ENCODE measurements around the gene PLPP7. TPM values are rescaled to one million over a fixed set of nuclear protein-coding genes. Genes with fewer than 3 reads are reported as not detected.

Gene PLPP7
- total RNA-seq, 1 donor from 2014 or later: 0.20 TPM

DNA sequence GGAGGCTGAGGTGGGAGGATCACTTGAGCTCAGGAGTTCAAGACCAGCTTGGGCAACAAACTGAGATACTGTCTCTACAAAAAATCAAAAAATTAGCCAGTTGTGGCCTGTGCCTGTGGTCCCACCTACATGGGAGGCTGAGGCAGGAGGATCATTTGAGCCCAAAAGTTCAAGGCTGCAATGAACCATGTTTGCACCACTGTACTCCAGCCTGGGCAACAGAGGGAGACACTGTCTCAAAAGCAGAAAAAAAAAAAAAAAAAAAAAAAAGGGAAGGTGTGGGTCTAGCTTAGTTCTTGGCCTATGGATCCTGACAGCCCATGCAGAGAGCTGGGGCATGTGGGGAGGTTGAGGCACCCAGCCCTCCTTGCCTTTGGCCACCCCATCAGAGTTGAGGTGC is 10.9 kb downstream of the PLPP7 start:
- Histone ChIP-seq H3K9me3 (ENCODE audit: insufficient read depth, low read depth, low read length) (no peaks in the 10 kb centered on the region), H3K27me3 (ENCODE audit: insufficient read depth, low read length) (no peaks in the 10 kb centered on the region), H3K36me3 (ENCODE audit: insufficient read depth, low read length) (no peaks in the 10 kb centered on the region), H3K4me2 (ENCODE audit: low read length) (no peak overlapping the region), H4K20me1 (ENCODE audit: insufficient read depth, low read length) (no peaks in the 10 kb centered on the region), H2AFZ (ENCODE audit: low read depth, low read length) (no peak overlapping the region), H3K79me2 (ENCODE audit: insufficient read depth, low read length) (no peaks in the 10 kb centered on the region), H3K9ac (ENCODE audit: low read length) (no peak overlapping the region), H3K4me3 (ENCODE audit: insufficient read depth, low read depth, low read length) (no peak overlapping the region), H3K4me1 (ENCODE audit: insufficient read depth, low read length) (peaks cover 4% of the 10 kb centered on the region), H3K27ac (ENCODE audit: low read depth, low read length) (no peak overlapping the region)
- H3K36me3 Mint-ChIP-seq (ENCODE audit: low read depth, unreplicated experiment): no peaks in the 10 kb centered on the region
- no peak overlapping the region for H3K4me3 Mint-ChIP-seq (ENCODE audit: unreplicated experiment)
- H3K9me3 Mint-ChIP-seq (ENCODE audit: unreplicated experiment): no peaks in the 10 kb centered on the region
- H3K4me1 Mint-ChIP-seq (ENCODE audit: low read depth, unreplicated experiment): peaks cover 8% of the 10 kb centered on the region
- DNase-seq (ENCODE audit: low read depth) (no peak), FAIRE-seq (no peak)
- H3K27ac Mint-ChIP-seq (ENCODE audit: unreplicated experiment): peak overlapping the region; percentile 26
- H3K27me3 Mint-ChIP-seq (ENCODE audit: low read depth, unreplicated experiment): peaks cover 14% of the 10 kb centered on the region
- no peak for TF ChIP-seq EZH2 (IDR thresholded peaks at IDR 0.05; ENCODE audit: insufficient read depth, low read length)
- TF ChIP-seq, protein P1, sequence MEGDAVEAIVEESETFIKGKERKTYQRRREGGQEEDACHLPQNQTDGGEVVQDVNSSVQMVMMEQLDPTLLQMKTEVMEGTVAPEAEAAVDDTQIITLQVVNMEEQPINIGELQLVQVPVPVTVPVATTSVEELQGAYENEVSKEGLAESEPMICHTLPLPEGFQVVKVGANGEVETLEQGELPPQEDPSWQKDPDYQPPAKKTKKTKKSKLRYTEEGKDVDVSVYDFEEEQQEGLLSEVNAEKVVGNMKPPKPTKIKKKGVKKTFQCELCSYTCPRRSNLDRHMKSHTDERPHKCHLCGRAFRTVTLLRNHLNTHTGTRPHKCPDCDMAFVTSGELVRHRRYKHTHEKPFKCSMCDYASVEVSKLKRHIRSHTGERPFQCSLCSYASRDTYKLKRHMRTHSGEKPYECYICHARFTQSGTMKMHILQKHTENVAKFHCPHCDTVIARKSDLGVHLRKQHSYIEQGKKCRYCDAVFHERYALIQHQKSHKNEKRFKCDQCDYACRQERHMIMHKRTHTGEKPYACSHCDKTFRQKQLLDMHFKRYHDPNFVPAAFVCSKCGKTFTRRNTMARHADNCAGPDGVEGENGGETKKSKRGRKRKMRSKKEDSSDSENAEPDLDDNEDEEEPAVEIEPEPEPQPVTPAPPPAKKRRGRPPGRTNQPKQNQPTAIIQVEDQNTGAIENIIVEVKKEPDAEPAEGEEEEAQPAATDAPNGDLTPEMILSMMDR (IDR thresholded peaks at IDR 0.05; ENCODE audit: insufficient read depth, low read depth, low read length): no peak

DNA sequence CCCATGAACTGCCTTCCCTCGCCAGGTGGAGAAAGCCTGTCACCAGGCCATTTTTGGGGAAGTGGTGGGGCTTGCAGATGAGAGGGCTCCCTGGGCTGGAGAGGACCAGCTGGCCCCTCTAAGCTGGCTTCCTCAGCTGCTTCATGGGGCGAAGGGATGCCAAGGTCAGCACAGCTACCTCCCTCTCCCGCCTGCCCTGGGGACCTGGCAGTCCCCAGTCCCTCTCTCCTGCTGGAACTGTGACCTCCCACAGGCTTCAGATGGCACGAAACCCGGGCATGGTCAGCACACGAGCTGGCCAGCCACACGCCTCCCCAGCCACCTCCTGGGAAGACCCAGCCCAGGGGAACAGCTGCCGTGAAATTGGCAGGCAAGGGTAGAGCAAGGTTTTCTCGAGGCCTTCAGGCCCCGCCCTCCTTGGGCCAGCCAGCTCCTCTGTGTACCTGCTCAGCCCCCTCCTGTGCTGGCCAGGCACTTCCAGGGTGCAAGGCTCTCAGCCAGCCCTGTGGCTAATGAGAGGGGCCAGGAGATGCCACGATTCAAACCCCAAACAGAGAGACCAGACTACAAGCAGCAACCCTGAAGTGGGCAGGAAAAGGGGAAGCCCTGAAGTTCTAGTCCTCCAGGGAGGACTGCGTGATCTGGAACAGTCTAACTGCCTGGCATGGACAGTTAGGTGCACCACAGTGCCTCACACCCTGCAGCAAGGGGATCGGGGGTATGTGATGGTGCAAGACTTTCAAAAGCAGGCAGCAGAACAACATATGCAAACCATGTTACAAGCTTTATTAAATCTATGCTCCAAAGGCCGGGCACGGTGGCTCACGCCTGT is 12.9 kb downstream of the PLPP7 start:
- no peak overlapping the region for H3K4me2 ChIP-seq (ENCODE audit: low read length)
- no peak overlapping the region for H3K9ac ChIP-seq (ENCODE audit: low read length)
- peaks cover 4% of the 10 kb centered on the region for H3K27me3 Mint-ChIP-seq (ENCODE audit: low read depth, unreplicated experiment)
- H3K27ac ChIP-seq (ENCODE audit: low read depth, low read length): no peak overlapping the region
- no peak for DNase-seq (ENCODE audit: low read depth)
- H3K4me3 Mint-ChIP-seq (ENCODE audit: unreplicated experiment): no peak overlapping the region
- no peak for FAIRE-seq
- H3K36me3 Mint-ChIP-seq (ENCODE audit: low read depth, unreplicated experiment): peaks cover 5% of the 10 kb centered on the region
- H2AFZ ChIP-seq (ENCODE audit: low read depth, low read length): no peak overlapping the region
- no peaks in the 10 kb centered on the region for H3K79me2 ChIP-seq (ENCODE audit: insufficient read depth, low read length)
- H3K4me1 ChIP-seq (ENCODE audit: insufficient read depth, low read length): peaks cover 4% of the 10 kb centered on the region
- no peaks in the 10 kb centered on the region for H4K20me1 ChIP-seq (ENCODE audit: insufficient read depth, low read length)
- H3K36me3 ChIP-seq (ENCODE audit: insufficient read depth, low read length): no peaks in the 10 kb centered on the region
- H3K27me3 ChIP-seq (ENCODE audit: insufficient read depth, low read length): no peaks in the 10 kb centered on the region
- peaks cover 8% of the 10 kb centered on the region for H3K4me1 Mint-ChIP-seq (ENCODE audit: low read depth, unreplicated experiment)
- H3K4me3 ChIP-seq (ENCODE audit: insufficient read depth, low read depth, low read length): no peak overlapping the region
- TF ChIP-seq, protein P1 (IDR thresholded peaks at IDR 0.05; ENCODE audit: insufficient read depth, low read depth, low read length): no peak
- TF ChIP-seq EZH2 (IDR thresholded peaks at IDR 0.05; ENCODE audit: insufficient read depth, low read length): no peak
- no peak overlapping the region for H3K27ac Mint-ChIP-seq (ENCODE audit: unreplicated experiment)
- no peaks in the 10 kb centered on the region for H3K9me3 ChIP-seq (ENCODE audit: insufficient read depth, low read depth, low read length)
- H3K9me3 Mint-ChIP-seq (ENCODE audit: unreplicated experiment): no peaks in the 10 kb centered on the region

All from astrocyte (in vitro differentiated cells and primary cell).